Osteoblast (primary cell): ENCODE data around the gene POU2AF1. TPM values are rescaled to one million over a fixed set of nuclear protein-coding genes. Genes with fewer than 3 reads are reported as not detected.

Source experiments
- DNase-seq: peaks from one replicate; pipeline ENCODE4 v3.0.0; 2011; ENCODE audit warnings: low spot score, mixed read lengths; ENCODE audit not compliant: insufficient read length; ENCODE audit errors: missing footprints
- H2AFZ ChIP-seq: 2 replicates; pipeline ENCODE4 v1.6.0; 2011; ENCODE audit warnings: mild to moderate bottlenecking, low read length
- H3K27ac ChIP-seq: 2 replicates; pipeline ENCODE4 v1.5.1; 2011; ENCODE audit warnings: mild to moderate bottlenecking, low read depth, low read length, moderate library complexity
- H3K27me3 ChIP-seq: 2 replicates; pipeline ENCODE4 v1.6.0; 2012; ENCODE audit warnings: mild to moderate bottlenecking, control low read depth, inconsistent platforms, low read length, moderate library complexity; ENCODE audit not compliant: insufficient read depth
- H3K36me3 ChIP-seq: 2 replicates; pipeline ENCODE4 v1.5.1; 2011; ENCODE audit warnings: mild to moderate bottlenecking, low read length, control low read depth, moderate library complexity; ENCODE audit not compliant: insufficient read depth
- H3K4me1 ChIP-seq: 2 replicates; pipeline ENCODE4 v1.5.1; 2011; ENCODE audit warnings: mild to moderate bottlenecking, low read length, control low read depth, moderate library complexity; ENCODE audit not compliant: insufficient read depth
- H3K4me2 ChIP-seq: 2 replicates; pipeline ENCODE4 v1.6.0; 2011; ENCODE audit warnings: mild to moderate bottlenecking, low read length; ENCODE audit not compliant: insufficient read depth
- H3K4me3 ChIP-seq: fragments of 200-600 bp; sonication (generic); 3 replicates; pipeline ENCODE4 v1.5.1; 2012; ENCODE audit warnings: mild to moderate bottlenecking, low read length, inconsistent platforms; ENCODE audit not compliant: insufficient read depth
- H3K79me2 ChIP-seq: 2 replicates; pipeline ENCODE4 v1.6.0; 2012; ENCODE audit warnings: mild to moderate bottlenecking, low read length, control low read depth, inconsistent platforms; ENCODE audit not compliant: insufficient read depth
- H3K9me3 ChIP-seq: 2 replicates; pipeline ENCODE4 v1.5.1; 2011; ENCODE audit warnings: low read depth, low read length, control low read depth
- H4K20me1 ChIP-seq: 2 replicates; pipeline ENCODE4 v1.6.0; 2012; ENCODE audit warnings: mild to moderate bottlenecking, low read length, control low read depth; ENCODE audit not compliant: insufficient read depth
- total RNA-seq: library from RNA; depleted of rRNA; stranded (reverse); fragments of >200 nt; gene quantifications from 2 replicates; pipeline ENCODE4 v1.2.3, GENCODE V29; 2012
- TF ChIP-seq, protein P1 (sequence below): IDR thresholded peaks from 2 replicates; pipeline ENCODE4 v1.5.1; 2011; ENCODE audit warnings: mild to moderate bottlenecking, low read depth, low read length, moderate library complexity; ENCODE audit errors: extremely low read depth

The POU2AF1 gene
- total RNA-seq, 1 donor = not detected

DNA sequence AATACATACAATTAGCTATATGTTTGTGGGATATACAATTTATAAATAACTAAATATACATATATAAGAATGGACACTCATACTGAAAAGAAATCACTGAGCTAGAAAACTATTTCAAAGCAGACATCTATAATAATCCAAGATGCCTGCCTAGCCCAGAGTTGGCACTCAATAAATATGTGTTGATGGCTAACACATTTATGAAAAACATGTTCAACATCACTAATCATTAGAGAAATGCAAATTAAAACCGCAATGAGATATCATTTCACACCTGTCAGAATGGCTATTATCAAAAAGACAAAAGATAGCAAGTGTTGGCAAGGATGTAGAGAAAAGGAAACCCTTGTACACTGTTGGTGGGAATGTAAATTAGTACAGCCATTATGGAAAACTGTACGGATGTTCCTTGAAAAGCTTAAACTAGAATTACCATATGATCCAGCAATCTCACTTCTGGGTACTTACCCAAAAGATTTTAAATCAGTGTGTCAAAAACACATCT lies 29.8 kb downstream of the POU2AF1 start:
- Histone ChIP-seq H3K4me2 (no peak overlapping the region), H3K4me3 (no peak overlapping the region), H4K20me1 (no peaks in the 10 kb centered on the region)

DNA sequence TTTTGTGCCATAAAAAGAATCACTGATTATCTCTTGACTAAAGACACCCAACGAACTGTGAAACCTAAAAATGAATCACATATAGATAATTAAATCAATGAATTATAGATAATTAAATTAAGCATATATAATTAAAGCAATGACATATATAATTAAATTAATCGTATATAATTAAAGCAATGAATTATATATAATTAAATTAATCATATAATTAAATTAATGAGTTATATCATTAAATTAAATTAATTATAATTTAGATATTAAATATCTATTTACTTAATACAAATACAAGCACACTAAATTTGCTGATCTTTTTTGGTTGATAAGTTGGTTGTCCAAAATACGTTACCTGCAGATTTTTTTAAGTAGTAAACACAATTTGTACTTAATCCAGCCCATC lies 30.9 kb downstream of the POU2AF1 start:
- Histone ChIP-seq H3K9me3 (no peaks in the 10 kb centered on the region), H2AFZ (no peak overlapping the region), H3K4me3 (no peak overlapping the region), H3K4me1 (peaks cover 10% of the 10 kb centered on the region), H4K20me1 (no peaks in the 10 kb centered on the region), H3K36me3 (no peaks in the 10 kb centered on the region), H3K79me2 (no peaks in the 10 kb centered on the region), H3K27ac (no peak overlapping the region), H3K27me3 (peaks cover 9% of the 10 kb centered on the region), H3K4me2 (no peak overlapping the region)
- no peak for DNase-seq
- TF ChIP-seq, protein P1, sequence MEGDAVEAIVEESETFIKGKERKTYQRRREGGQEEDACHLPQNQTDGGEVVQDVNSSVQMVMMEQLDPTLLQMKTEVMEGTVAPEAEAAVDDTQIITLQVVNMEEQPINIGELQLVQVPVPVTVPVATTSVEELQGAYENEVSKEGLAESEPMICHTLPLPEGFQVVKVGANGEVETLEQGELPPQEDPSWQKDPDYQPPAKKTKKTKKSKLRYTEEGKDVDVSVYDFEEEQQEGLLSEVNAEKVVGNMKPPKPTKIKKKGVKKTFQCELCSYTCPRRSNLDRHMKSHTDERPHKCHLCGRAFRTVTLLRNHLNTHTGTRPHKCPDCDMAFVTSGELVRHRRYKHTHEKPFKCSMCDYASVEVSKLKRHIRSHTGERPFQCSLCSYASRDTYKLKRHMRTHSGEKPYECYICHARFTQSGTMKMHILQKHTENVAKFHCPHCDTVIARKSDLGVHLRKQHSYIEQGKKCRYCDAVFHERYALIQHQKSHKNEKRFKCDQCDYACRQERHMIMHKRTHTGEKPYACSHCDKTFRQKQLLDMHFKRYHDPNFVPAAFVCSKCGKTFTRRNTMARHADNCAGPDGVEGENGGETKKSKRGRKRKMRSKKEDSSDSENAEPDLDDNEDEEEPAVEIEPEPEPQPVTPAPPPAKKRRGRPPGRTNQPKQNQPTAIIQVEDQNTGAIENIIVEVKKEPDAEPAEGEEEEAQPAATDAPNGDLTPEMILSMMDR = no peak

More for the DNA sequence above, 29.8 kb downstream of the POU2AF1 start:
- Histone ChIP-seq H3K27me3 (peaks cover 9% of the 10 kb centered on the region), H3K9me3 (no peaks in the 10 kb centered on the region), H3K4me1 (peaks cover 10% of the 10 kb centered on the region), H3K27ac (no peak overlapping the region), H3K36me3 (no peaks in the 10 kb centered on the region), H3K79me2 (no peaks in the 10 kb centered on the region), H2AFZ (no peak overlapping the region)
- DNase-seq = no peak
- TF ChIP-seq, protein P1 = no peak

DNA sequence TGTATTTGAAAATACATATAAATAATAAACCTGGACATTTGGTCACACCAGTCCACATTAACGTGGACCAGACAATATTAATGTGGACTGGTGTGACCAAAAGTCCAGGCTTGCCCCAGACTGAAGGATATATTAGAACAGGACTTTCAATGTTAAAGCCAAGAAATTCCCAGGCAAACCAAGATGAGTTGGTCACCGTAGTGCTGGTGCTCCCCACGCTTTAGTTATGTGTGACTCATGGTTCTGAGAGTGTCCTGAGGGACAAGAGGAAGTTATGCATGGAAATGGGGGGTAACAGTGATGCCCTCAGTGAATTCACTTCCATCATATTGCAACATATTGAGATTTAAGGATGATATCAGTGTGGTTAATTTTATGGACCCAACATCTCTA lies 31.4 kb downstream of the POU2AF1 start:
- Histone ChIP-seq H3K4me3 (no peak overlapping the region), H3K36me3 (no peaks in the 10 kb centered on the region), H2AFZ (no peak overlapping the region), H3K9me3 (no peaks in the 10 kb centered on the region), H3K27ac (no peak overlapping the region), H3K4me1 (peaks cover 10% of the 10 kb centered on the region), H3K79me2 (no peaks in the 10 kb centered on the region), H3K27me3 (peaks cover 9% of the 10 kb centered on the region), H3K4me2 (no peak overlapping the region), H4K20me1 (no peaks in the 10 kb centered on the region)
- DNase-seq = no peak
- TF ChIP-seq, protein P1 = no peak

DNA sequence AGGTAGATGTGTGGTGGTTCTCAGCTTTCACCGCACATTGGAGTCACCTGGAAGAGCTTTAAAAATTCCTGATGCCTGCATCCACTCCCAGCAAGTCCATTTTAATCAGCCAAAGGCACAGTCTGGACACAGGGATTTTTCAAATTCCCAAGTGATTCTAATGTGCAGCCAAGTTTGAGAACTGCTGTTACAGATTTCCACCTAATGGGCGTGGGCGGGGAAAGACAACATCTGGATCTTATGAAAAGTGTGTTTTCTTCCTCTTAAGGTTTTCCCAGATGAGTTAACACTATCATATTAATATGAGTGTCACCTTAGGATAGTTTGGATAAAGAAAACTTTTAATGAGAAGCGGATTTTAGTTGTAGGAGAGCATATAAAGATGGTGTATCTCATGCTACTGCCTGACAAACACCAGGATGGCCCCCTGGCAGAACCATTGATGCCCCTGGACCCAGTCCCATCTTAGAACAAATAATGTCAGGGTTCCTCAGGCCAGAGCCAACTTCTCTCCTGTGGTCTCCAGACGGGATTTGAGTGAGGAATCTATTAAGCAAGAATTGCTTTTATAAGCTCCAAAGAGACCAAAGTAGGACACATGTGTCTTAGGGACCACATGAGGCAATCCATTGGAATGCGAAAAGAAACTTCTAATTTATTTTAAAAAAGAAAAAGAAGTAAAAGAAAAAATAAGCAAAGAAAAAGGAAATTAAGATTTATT lies 31.9 kb downstream of the POU2AF1 start:
- TF ChIP-seq, protein P1 = no peak

More for the DNA sequence above, 31.9 kb downstream of the POU2AF1 start:
- peaks cover 10% of the 10 kb centered on the region for H3K4me1 ChIP-seq
- no peaks in the 10 kb centered on the region for H3K36me3 ChIP-seq
- H3K4me2 ChIP-seq = no peak overlapping the region
- H2AFZ ChIP-seq = no peak overlapping the region
- no peak for DNase-seq
- H3K4me3 ChIP-seq = no peak overlapping the region
- peaks cover 9% of the 10 kb centered on the region for H3K27me3 ChIP-seq
- H4K20me1 ChIP-seq = no peaks in the 10 kb centered on the region
- H3K79me2 ChIP-seq = no peaks in the 10 kb centered on the region
- H3K27ac ChIP-seq = no peak overlapping the region
- no peaks in the 10 kb centered on the region for H3K9me3 ChIP-seq
